ENCODE results near the gene RAN.
A peak's percentile ranks its signal among the peaks of the same experiment; 100 is the strongest.
"Not testable (repeated sequence)": the region's sequence is repeated elsewhere in the genome, so short reads cannot be mapped to it uniquely, and the experiment has no call there.

The RAN gene

GRCh38 chr12:130879212-130879686, 7.4 kb downstream of the RAN start:
- no peak for DNase-seq

GRCh38 chr12:130879781-130880389, 8.0 kb downstream of the RAN start:
- no peak for DNase-seq

- DNase-seq, result no peak
These were observed 8.6 kb downstream of the RAN start for GRCh38 chr12:130880411-130880885.

- DNase-seq, result no peak
These were observed 9.2 kb downstream of the RAN start for GRCh38 chr12:130881046-130881445.

- no peak for DNase-seq
These were observed 9.7 kb downstream of the RAN start for GRCh38 chr12:130881548-130881947.

GRCh38 chr12:130887190-130887589, 15.3 kb downstream of the RAN start:
- DNase-seq, result not testable (repeated sequence)

- no peak for DNase-seq
These were observed 32.2 kb downstream of the RAN start for GRCh38 chr12:130904064-130904463.

GRCh38 chr12:130904936-130905455, 33.1 kb downstream of the RAN start:
- DNase-seq, result not testable (repeated sequence)

GRCh38 chr12:130909111-130909510, 37.2 kb downstream of the RAN start:
- no peak for DNase-seq

- no peak for DNase-seq
These were observed 39.3 kb downstream of the RAN start for GRCh38 chr12:130911193-130911592.

GRCh38 chr12:130911933-130912332, 40.1 kb downstream of the RAN start:
- no peak for DNase-seq

- DNase-seq, result peak; percentile 52
These were observed 44.5 kb downstream of the RAN start for GRCh38 chr12:130916241-130916911.

GRCh38 chr12:130917607-130918006, 45.7 kb downstream of the RAN start:
- no peak for DNase-seq

- DNase-seq, result no peak
These were observed 47.2 kb downstream of the RAN start for GRCh38 chr12:130919086-130919485.

- DNase-seq, result no peak
These were observed 48.3 kb downstream of the RAN start for GRCh38 chr12:130920119-130920703.

- no peak for DNase-seq
These were observed 49.0 kb downstream of the RAN start for GRCh38 chr12:130920723-130921381.

GRCh38 chr12:130922511-130922953, 50.7 kb downstream of the RAN start:
- no peak for DNase-seq

GRCh38 chr12:130924966-130925665, 53.2 kb downstream of the RAN start:
- no peak for DNase-seq

- no peak for DNase-seq
These were observed 53.8 kb downstream of the RAN start for GRCh38 chr12:130925666-130926015.

Data from COR-L47 (cell line).